ENCODE results near the gene CPLX4.

GRCh38 chr18:59293317-59293716, 25.1 kb downstream of the CPLX4 start:
- no peak for TF ChIP-seq CTCF (IDR thresholded peaks at IDR 0.05)
- TF ChIP-seq RXRA (IDR thresholded peaks at IDR 0.05; ENCODE audit: borderline replicate concordance, low read depth): no peak

Data from SK-N-SH (cell line).